HG02642 (cell line): ENCODE data around the gene ZNF234.
"Not testable (repeated sequence)": the region's sequence is repeated elsewhere in the genome, so short reads cannot be mapped to it uniquely, and the experiment has no call there.

Source experiments
- ATAC-seq: cut with Tn5 transposase; IDR thresholded peaks from one replicate; pipeline ENCODE4 v1.9.1; 2021; ENCODE audit warnings: mild to moderate bottlenecking; ENCODE audit not compliant: unreplicated experiment, poor library complexity

ZNF234 gene

DNA sequence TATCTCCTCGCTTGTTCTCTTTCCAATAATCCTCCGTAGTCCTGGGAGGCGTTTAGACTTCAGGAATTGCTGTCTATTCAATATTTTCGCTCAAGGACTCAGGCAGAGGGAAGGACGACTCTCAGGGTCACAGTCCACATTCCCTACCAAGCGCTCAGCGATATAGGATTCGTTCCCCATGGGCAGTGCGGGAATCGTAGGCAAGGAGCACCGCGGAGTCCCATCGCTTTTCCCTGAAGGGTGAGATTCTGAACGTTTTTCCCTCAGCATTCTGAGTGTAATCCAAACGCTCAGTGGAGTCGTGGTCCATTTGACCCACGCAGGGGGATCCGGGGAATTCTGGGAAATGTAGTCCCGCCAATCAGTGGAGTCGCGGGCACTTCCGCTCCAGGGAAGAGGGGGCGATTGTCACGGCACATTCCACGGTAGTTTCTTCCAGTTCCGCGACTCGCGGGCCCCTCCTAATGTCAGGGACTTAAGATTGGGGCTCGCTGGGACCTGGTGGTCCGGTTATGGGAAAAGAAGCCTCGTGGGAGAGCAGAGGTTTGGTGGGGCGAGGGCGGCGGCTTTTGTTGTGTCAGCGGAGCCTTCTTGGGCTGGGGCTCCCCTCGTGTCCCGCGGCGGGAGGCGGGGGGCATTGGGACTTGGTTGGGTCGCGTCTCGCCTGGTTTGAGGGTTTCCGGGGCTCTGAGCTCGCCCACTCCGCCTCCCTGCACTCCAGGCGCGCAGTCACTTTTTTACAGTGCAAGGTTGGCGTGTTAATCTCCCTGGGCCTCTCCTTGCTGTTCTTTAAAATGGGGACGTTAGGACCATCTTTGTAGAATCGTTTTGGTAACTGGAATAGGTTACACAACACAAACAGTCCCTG lies at the start of gene ZNF234:
Gene ZNF234 (plus strand): TSS at position 364 of the 868 bp plus-strand sequence. CDS start 3,079 bp downstream, outside the sequence.
- ATAC-seq, result peak; percentile 92

DNA sequence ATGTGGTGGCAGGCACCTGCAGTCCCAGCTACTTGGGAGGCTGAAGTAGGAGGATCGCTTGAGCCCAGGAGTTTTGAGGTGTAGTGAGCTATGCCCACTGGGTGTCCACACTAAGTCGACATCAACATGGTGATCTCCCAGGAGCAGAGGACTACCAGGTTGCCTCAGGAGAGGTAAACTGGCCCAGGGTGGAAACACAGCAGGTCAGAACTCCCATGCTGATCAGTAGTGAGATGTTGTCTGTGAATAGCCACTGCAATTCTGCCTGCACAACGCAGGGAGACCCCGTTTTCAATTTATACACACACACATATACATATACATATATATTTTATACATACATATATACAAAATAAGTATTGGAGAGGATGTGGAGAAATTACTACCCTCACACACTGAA lies 49.2 kb upstream of the ZNF234 start:
- ATAC-seq, result no peak

DNA sequence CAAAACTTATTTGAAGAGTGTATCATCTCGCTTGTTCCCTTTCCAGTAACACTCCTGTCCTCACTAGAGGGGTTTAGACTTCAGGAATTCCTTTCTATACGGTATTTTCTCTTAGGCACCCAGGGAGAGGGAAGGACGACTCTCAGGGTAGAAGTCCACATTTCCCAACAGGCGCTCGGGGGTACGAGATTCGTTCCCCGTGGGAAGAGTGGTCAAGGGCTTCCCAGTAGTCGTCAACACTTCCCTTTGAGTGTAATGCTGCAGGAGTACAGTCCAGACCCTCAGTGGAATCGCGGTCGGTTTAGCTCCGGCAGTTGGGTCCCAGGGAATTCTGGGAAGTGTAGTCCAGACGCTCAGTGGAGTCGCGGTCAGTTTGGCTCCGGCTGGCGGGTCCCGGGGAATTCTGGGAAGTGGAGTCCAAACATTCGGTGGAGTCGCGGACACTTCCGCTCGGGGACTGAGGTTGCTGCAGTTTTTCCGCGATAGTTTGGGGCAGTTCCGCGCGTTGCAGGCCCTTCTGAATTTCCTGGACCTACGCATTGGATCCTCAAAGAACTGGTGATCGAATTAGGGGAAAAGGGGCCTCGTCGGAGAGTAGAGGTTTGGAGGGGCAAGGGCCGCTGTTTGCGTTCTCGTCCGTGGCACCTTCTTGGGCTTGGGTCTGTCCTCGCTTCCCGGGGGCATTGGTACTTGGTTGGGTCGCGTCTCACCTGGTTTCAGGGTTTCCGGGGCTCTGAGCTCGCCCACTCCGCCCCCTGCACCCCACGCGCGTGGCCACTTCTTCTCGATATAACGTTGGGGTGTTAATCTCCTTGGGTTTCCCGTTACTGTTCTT lies 47.2 kb upstream of the ZNF234 start, which contains the start of gene ZNF224:
Gene ZNF224 (plus strand): TSS at position 431 of the 835 bp plus-strand sequence. CDS start 3,513 bp downstream, outside the sequence.
- peak; percentile 94 for ATAC-seq

DNA sequence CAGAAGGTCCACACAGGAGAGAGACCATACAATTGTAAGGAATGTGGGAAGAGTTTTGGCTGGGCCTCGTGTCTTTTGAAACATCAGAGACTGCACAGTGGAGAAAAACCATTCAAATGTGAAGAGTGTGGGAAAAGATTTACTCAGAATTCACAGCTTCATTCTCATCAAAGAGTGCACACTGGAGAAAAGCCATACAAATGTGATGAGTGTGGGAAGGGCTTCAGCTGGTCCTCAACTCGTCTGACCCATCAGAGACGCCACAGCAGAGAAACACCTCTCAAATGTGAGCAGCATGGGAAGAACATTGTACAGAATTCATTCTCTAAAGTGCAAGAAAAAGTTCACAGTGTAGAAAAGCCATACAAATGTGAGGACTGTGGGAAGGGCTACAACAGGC lies 33.6 kb upstream of the ZNF234 start:
- no peak for ATAC-seq

DNA sequence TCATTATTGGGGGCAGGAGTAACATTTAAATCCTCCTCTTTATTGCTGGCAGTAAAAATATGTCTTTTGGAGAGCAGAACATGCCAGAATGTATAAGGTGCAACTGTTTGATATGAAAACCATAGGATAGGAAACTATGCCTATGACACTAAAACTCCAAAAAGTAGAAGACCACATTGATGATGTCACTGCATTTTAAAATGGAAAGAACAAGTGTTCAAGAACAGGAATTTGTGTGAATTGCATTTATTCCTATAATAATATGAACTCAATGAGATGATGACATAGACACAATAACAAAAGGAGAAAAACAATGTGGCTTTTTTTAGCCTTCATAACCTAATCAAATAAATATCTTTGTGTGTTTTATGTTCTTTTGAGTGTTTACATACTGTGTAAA lies 31.9 kb upstream of the ZNF234 start:
- no peak for ATAC-seq

DNA sequence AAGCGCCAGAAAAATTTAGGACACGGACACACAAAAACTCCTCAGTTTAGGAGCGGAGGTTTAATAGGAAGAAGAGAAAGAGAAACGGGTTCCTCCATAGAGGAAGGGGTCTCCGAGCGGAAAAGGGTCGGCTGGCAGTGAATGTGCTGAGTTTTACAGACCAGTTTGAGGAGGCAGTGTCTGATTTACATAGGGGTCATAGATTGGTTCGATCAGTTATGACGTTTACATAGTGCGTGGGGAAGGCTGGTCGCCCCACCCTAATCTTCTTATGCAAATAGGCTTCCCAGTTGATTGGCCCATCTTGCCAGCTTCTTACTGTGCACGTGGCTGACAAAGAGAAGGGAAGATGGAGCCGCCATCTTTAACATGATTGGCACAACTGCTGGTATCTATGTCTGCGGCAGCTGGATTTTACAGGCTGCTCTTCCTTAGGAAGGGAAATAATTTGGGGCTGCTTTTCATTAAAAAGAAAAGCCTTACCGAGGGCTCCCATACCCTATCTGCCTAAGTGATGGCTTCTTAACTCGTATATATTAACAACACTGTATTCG lies 29.4 kb upstream of the ZNF234 start:
- no peak for ATAC-seq

DNA sequence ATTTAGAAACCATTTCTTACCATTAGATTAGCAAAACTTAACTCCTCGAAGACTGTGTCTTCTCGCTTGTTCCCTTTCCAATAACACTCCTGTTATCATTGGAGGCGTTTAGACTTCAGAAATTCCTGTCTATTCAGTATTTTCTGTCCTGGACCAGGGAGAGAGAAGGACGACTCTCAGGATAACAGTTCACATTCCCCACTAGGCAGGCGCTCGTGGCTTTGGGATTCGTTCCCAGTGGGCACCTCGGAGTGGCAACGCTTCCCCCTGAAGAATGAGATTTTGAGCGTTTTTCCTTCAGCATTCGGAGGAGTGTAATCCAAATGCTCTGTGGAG lies 28.6 kb upstream of the ZNF234 start:
- ATAC-seq, result no peak

DNA sequence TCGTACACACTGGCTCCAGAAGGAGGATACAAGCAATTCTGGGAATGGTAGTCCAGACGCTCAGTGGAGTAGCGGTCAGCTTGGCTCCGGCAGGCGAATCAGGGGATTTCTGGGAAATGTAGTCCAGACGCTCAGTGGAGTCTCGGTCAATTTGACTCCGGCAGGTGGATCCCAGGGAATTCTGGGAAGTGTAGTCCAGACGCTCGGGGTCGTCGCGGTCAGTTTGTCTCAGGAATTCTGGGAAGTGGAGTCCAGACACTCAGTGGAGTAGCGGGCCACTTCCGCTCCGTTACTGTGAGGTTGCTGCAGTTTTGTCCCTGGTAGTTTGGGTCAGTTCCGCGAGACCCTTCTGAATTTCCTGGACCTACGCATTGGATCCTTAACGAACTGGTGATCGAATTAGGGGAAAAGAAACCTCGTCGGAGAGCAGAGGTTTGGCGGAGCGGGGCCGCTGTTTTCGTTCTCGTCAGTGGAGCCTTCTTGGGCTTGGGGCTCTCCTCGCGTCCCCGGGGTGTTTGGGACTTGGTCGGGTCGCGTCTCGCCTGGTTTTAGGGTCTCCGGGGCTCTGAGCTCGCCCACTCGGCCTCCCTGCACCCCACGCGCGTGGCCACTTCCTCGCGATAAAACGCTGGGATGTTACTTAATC lies 28.1 kb upstream of the ZNF234 start, which contains the start of gene ZNF225:
Gene ZNF225 (plus strand): TSS at position 262 of the 646 bp plus-strand sequence. CDS start 2,429 bp downstream, outside the sequence.
- ATAC-seq, result peak; percentile 94

DNA sequence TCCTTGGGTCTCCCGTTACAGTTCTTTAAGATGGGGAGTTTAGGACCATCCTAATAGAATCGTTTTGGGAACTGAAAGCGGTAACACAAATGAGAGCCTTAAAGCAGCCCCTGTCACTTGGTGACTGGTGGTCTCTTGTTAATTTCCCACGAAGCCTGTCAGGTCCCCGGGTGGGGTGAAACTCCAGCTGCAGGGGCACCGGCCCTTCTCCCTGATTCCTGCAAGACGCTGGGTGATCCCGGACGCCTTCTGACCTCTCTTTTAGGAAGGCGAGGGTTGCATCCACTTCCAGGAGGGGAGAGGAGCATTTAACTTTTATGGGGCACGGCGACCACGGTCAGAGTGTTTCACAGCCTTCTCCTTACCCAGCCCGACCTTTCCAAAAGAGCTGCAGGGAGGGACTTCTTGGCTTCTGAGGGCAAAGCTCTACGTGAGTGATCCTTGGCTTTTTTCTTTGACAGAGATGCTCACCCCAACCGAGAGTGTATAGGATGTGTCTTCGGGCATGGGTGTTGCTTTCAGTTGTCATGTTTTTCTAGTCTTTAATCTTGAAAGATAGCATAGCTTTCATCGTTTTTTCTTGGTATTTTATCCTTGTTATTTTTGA lies 27.5 kb upstream of the ZNF234 start:
- peak; percentile 22 for ATAC-seq

DNA sequence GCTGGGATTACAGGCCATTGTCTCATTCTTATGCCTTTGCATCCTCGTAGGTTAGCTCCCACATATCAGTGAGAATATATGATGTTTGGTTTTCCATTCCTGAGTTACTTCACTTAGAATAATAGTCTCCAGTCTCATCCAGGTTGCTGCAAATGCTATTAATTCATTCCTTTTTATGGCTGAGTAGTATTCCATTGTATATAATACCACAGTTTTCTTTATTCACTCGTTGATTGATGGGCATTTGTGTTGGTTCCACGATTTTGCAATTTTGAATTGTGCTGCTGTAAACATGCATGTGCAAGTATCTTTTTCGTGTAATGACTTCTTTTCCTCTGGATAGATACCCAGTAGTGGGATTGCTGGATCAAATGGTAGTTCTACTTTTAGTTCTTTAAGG lies 20.2 kb upstream of the ZNF234 start:
- not testable (repeated sequence) for ATAC-seq

DNA sequence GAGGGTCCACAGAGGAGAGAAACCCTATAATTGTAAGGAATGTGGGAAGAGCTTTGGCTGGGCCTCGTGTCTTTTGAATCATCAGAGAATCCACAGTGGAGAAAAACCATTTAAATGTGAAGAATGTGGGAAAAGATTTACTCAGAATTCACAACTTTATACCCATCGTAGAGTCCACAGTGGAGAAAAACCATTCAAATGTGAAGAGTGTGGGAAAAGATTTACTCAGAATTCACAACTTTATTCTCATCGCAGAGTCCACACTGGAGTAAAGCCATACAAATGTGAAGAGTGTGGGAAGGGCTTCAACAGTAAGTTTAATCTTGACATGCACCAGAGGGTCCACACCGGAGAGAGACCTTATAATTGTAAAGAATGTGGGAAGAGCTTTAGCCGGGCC lies 9.4 kb upstream of the ZNF234 start:
- no peak for ATAC-seq

DNA sequence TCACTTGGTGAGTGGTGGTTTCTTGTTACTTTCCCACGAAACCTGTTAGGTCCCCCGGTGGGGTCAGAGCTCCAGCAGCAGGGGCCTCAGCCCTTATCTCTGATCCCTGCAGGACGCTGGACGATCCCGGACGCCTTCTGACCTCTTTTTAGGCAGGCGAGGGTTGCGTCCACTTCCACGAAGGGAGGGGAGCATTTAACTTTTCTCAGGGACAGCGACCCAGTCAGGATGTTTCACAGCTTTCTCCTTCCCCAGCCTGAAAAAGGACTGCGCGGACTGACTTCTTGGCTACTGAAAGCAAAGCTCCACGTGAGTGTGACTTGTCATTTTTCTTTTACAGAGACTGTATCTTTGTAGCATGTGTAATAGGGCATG lies 692 bp downstream of the ZNF234 start:
- peak; percentile 10 for ATAC-seq

DNA sequence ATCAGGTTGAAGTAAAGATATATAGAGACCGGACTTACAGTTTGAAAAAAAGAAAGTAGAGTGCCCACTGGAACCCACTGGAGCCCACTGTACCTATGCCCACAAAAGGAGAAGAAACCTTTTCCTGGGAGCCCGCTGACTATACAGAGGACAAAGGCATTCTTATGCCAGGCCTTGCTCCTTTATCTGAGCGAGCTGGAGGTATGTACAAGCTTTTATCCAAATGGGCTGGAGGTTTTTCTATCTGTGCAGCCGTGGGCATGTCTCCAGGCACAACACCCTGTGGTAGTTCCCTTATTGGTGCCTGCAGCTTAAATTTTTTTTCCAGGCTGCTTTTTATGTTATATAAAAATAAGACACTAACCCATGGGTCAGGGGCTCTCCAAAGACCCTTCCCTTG lies 8.4 kb downstream of the ZNF234 start:
- no peak for ATAC-seq

DNA sequence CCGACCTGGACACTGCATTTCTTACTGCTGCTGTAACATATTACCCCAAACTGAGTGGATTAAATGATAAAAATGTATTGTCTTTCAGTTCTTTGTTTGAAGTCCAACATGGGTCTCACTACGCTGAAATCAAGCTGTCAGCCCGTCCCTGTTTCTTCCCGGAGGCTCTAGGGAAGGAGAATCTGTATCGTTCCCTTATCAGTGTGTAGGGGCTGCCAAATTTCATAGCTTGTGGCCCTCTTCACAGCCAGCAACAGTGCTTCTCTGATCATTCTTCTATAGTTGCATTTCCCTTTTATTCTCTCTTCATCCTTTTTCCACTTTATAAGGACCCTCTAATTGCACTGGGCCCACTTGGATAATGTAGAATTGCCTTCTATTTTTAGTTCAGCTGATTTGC lies 10.1 kb downstream of the ZNF234 start:
- no peak for ATAC-seq

DNA sequence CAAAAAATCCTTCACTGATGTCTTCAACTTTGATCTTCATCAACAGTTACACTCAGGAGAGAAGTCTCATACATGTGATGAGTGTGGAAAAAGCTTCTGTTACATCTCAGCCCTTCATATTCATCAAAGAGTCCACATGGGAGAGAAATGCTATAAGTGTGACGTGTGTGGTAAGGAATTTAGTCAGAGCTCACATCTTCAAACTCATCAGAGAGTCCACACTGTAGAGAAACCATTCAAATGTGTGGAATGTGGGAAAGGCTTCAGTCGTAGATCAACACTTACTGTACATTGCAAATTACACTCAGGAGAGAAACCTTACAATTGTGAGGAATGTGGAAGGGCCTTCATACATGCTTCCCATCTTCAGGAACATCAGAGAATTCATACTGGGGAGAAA lies 15.1 kb downstream of the ZNF234 start:
- no peak for ATAC-seq

DNA sequence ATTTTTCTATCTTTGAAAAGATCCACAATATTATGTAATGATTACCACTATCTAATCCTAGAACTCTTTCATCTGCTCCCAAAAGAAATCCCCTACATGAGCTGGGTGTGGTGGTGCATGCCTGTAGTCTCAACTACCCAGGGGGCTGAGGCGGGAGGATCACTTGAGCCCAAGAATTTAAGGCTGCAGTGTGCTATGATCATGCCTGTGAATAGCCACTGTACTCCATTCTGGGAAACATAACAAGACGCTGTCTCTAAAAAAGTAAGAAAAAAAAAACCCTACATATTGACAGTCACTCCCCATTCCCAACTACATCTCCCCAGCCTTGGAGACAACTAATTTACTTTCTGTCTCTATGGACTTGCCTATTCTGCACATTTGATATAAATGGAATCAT lies 22.4 kb downstream of the ZNF234 start:
- ATAC-seq, result no peak

DNA sequence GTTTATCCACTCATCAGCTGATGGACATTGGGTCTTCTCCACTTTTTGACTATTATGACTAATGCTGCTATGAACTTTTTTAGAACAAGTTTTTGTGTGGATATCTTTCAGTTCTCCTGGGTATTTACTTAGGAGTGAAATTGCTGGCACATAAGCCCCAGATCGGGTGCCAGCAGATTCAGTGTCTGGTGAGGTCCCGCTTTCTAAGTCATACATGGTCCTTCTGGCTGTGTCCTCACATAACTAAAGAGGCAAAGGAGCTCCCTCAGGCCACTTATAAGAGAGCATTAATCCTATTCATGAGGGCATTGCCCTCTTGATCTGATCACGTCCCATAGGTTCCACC lies 22.9 kb downstream of the ZNF234 start:
- ATAC-seq, result peak; percentile 1

DNA sequence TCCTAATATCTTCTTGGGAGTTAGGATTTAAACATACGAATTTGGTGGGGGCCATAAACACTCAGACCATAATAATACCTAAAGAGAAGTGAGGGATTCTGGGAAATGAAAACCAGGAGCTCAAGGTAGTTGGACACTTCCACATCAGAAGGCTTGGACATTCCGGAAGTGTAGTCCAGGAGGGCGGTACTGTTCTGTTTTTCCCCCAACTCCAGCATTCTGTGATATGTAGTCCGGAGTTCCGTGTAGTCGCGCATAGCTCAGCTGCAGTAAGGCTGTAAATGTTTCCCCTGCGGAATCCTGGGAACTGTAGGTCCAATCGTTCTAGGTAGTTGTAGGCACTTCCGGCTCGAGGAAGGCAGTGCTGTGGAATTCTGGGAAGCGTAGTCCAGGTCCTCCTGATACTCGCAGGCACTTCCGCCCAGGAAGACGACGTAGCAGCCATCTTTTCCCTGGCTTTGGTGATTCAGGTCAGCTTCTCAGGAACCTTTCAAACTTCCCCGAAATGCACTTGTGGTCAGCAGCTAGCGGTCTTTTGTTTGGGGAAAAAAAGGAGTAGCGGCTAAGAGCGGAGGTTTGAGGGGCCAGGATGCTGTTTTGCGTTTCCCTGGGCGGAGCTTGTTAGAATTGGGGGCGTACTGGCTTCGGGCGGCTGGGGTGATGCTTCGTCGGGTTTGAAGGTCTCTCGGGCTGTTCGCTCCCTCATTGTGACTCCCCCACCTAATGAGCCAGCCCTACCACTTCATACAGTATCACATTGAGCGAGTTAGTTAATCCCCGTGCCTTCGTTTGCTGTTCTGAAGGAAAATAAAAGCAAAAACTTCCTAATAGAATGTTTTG lies 23.5 kb downstream of the ZNF234 start, which contains the start of gene ZNF226:
Gene ZNF226 (plus strand): TSS at position 428 of the 840 bp plus-strand sequence. CDS start 4,981 bp downstream, outside the sequence.
- peak; percentile 90 for ATAC-seq

DNA sequence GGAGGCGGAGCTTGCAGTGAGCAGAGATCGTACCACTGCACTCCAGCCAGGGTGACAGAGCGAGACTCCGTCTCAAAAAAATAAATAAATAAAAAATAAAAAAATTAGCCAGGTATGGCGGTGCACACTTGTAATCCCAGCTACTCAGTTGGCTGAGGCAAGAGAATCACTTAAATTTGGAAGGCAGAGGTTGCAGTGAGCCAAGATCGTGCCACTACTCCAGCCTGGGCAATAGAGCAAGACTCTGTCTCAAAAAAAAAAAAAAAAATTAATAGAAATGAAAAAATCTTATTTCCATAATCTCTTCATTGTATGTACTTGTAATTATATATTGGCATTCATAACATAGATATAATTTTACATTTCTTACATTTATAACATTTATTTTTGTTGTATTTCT lies 29.3 kb downstream of the ZNF234 start:
- not testable (repeated sequence) for ATAC-seq
